Keratinocyte (primary cell): Measurements from ENCODE around the gene EWSR1. TPM values are rescaled to one million over a fixed set of nuclear protein-coding genes. Genes with fewer than 3 reads are reported as not detected.
A peak's percentile ranks its signal among the peaks of the same experiment; 100 is the strongest.

Experiments used
- DNase-seq: peaks from one replicate; pipeline ENCODE4 v3.0.0-alpha.2; 2011; ENCODE audit warnings: low read depth, missing footprints, low spot score
- FAIRE-seq: peaks from 2 replicates; lab custom pipeline; 2011; peaks lifted over from hg19 to GRCh38; lab: Jason Lieb, UNC
- H2AFZ ChIP-seq: 2 replicates; pipeline ENCODE4 v1.6.0; 2012; ENCODE audit warnings: low read length, control low read depth, inconsistent platforms; ENCODE audit not compliant: control insufficient read depth
- H3K27ac ChIP-seq: 2 replicates; pipeline ENCODE4 v1.5.1; 2011; ENCODE audit warnings: low read length; ENCODE audit not compliant: control insufficient read depth, insufficient read depth
- H3K27me3 ChIP-seq: 3 replicates; pipeline ENCODE4 v1.6.0; 2011; ENCODE audit warnings: low read length; ENCODE audit not compliant: control insufficient read depth, insufficient read depth; ENCODE audit errors: extremely low read depth
- H3K36me3 ChIP-seq, 2 experiments: 2 replicates in 1 of 2; 3 replicates in 1 of 2; pipeline ENCODE4 v1.5.1; 2011; ENCODE audit warnings: low read length in 2 of 2, mild to moderate bottlenecking in 1 of 2; ENCODE audit not compliant: control insufficient read depth in 2 of 2, insufficient read depth in 2 of 2; ENCODE audit errors: extremely low read depth in 1 of 2
- H3K4me1 ChIP-seq: 3 replicates; pipeline ENCODE4 v1.5.1; 2011; ENCODE audit warnings: low read length; ENCODE audit not compliant: control insufficient read depth, insufficient read depth; ENCODE audit errors: extremely low read depth
- H3K4me2 ChIP-seq: 3 replicates; pipeline ENCODE4 v1.6.0; 2011; ENCODE audit warnings: low read depth, low read length; ENCODE audit not compliant: control insufficient read depth, insufficient read depth; ENCODE audit errors: extremely low read depth
- H3K4me3 ChIP-seq, 3 experiments: fragments of 200-600 bp in 1 of 3; sonication (generic) in 1 of 3; 2 replicates in 2 of 3; 3 replicates in 1 of 3; pipeline ENCODE4 v1.5.1; 2011 to 2016; ENCODE audit warnings: low read length in 3 of 3, mild to moderate bottlenecking in 3 of 3, control low read depth in 2 of 3, inconsistent platforms in 1 of 3, low read depth in 1 of 3, mixed read lengths in 1 of 3, mixed run types in 1 of 3, moderate library complexity in 1 of 3; ENCODE audit not compliant: control insufficient read depth in 2 of 3, insufficient read depth in 2 of 3; ENCODE audit errors: extremely low read depth in 1 of 3
- H3K79me2 ChIP-seq: 2 replicates; pipeline ENCODE4 v1.6.0; 2012; ENCODE audit warnings: low read length; ENCODE audit not compliant: control insufficient read depth, insufficient read depth
- H3K9ac ChIP-seq: 3 replicates; pipeline ENCODE4 v1.6.0; 2011; ENCODE audit warnings: low read length; ENCODE audit not compliant: control insufficient read depth, insufficient read depth; ENCODE audit errors: extremely low read depth
- H3K9me1 ChIP-seq: 3 replicates; pipeline ENCODE4 v1.6.0; 2011; ENCODE audit warnings: low read length; ENCODE audit not compliant: control insufficient read depth, insufficient read depth; ENCODE audit errors: extremely low read depth
- H3K9me3 ChIP-seq: 2 replicates; pipeline ENCODE4 v1.5.1; 2012; ENCODE audit warnings: low read depth, low read length; ENCODE audit not compliant: control insufficient read depth
- H4K20me1 ChIP-seq: 3 replicates; pipeline ENCODE4 v1.6.0; 2011; ENCODE audit warnings: low read length; ENCODE audit not compliant: control insufficient read depth, insufficient read depth; ENCODE audit errors: extremely low read depth
- CTCF ChIP-seq, 3 experiments: IDR thresholded peaks in 1 of 3; conservative IDR thresholded peaks in 1 of 3; optimal IDR thresholded peaks in 1 of 3; 2 replicates in 2 of 3; 3 replicates in 1 of 3; pipeline versions ENCODE3 to v1.5.1; 2011; ENCODE audit warnings: low read length in 3 of 3, mild to moderate bottlenecking in 3 of 3, moderate library complexity in 2 of 3, control low read depth in 1 of 3, inconsistent platforms in 1 of 3; ENCODE audit not compliant: insufficient read depth in 2 of 3; ENCODE audit errors: extremely low read depth in 1 of 3
- EZH2 ChIP-seq: IDR thresholded peaks from one replicate; pipeline ENCODE4 v1.6.1; 2012; ENCODE audit warnings: inconsistent platforms, mild to moderate bottlenecking, low read length, moderate library complexity
- dilution Hi-C: fragments of 300-500 bp; cut with MboI; formaldehyde crosslinking; loops from one replicate; pipeline ENCODE4 v1.7.0; 2020; ENCODE audit warnings: low sequenced_read_pairs; ENCODE audit not compliant: extremely low pct_ligation_motif_present
- polyA plus RNA-seq, 5 experiments: library from polyadenylated mRNA; depleted of rRNA in 3 of 5; stranded (reverse) in 3 of 5; stranded (forward) in 1 of 5; unstranded in 1 of 5; fragments of >200 nt; gene quantifications; 1 replicate in 1 of 5; 2 replicates in 3 of 5; 3 replicates in 1 of 5; pipeline versions ENCODE4 v1.2.1 to v1.2.3, GENCODE V29; 2011 to 2012; ENCODE audit warnings: missing spikeins in 2 of 5, low read depth in 1 of 5, low replicate concordance in 1 of 5

Gene EWSR1
- polyA plus RNA-seq, 1 donor (not counting 4 experiments of a cell fraction or from before 2014, with no cell fraction given) = 245 TPM

- Histone ChIP-seq H3K36me3 (peaks cover 5 to 20% of the 10 kb centered on the region in 2 experiments), H3K27me3 (peaks cover 9% of the 10 kb centered on the region), H2AFZ (no peak overlapping the region), H3K9me3 (no peaks in the 10 kb centered on the region), H3K4me3 (peak overlapping the region; percentile 17 to 80 (median 74)), H3K9ac (peak overlapping the region; percentile 79), H3K4me1 (peaks cover 43% of the 10 kb centered on the region), H3K4me2 (peak overlapping the region; percentile 86), H3K27ac (peak overlapping the region; percentile 81), H3K9me1 (no peaks in the 10 kb centered on the region), H4K20me1 (peaks cover 7% of the 10 kb centered on the region), H3K79me2 (peaks cover 24% of the 10 kb centered on the region)
- dilution Hi-C loops = no loop called here
- FAIRE-seq = peak; percentile 96
- peak; percentile 57 for DNase-seq
- no peak for TF ChIP-seq EZH2
- no peak for TF ChIP-seq CTCF (optimal IDR thresholded peaks at IDR 0.05 in 1 of 3, IDR thresholded peaks at IDR 0.05 in 1 of 3, conservative IDR thresholded peaks at IDR 0.05 in 1 of 3; ENCODE audit: extremely low read depth in 1 of 3, insufficient read depth in 2 of 3, low read length in 3 of 3)
These were observed 40.8 kb downstream of the EWSR1 start for GRCh38 chr22:29308791-29309262.

- dilution Hi-C loops = no loop called here
- Histone ChIP-seq H3K36me3 (peaks cover 5 to 20% of the 10 kb centered on the region in 2 experiments), H3K27ac (peak overlapping the region; percentile 81), H3K79me2 (peaks cover 24% of the 10 kb centered on the region), H2AFZ (no peak overlapping the region), H3K4me1 (peaks cover 47% of the 10 kb centered on the region), H3K9ac (peak overlapping the region; percentile 79), H3K9me3 (no peaks in the 10 kb centered on the region), H3K27me3 (peaks cover 15% of the 10 kb centered on the region), H3K4me2 (peak overlapping the region; percentile 86), H4K20me1 (peaks cover 7% of the 10 kb centered on the region), H3K9me1 (no peaks in the 10 kb centered on the region), H3K4me3 (peak overlapping the region; percentile 17 to 58 (median 46))
- DNase-seq = no peak
- no peak for FAIRE-seq
- TF ChIP-seq CTCF (optimal IDR thresholded peaks at IDR 0.05 in 1 of 3, IDR thresholded peaks at IDR 0.05 in 1 of 3, conservative IDR thresholded peaks at IDR 0.05 in 1 of 3; ENCODE audit: extremely low read depth in 1 of 3, insufficient read depth in 2 of 3, low read length in 3 of 3) (no peak), EZH2 (no peak)
These were observed 41.4 kb downstream of the EWSR1 start for GRCh38 chr22:29309332-29310064.
